SK-N-SH (cell line): Measurements from ENCODE around the gene MEGF6. TPM values are rescaled to one million over a fixed set of nuclear protein-coding genes. Genes with fewer than 3 reads are reported as not detected.

Source experiments
- CTCF ChIA-PET: fragments of 300-600, 350-600 bp; formaldehyde crosslinking; extraction: SDS; loops from one replicate; lab custom pipeline; 2021; lab: Yijun Ruan, JAX
- POLR2A ChIA-PET: fragments of 350-600 bp; sonication (Branson Sonifier 250); formaldehyde crosslinking; extraction: SDS; loops from one replicate; lab custom pipeline; 2020; ENCODE audit warnings: antibody characterized with exemption, inconsistent platforms; lab: Yijun Ruan, JAX
- DNase-seq: peaks from one replicate; pipeline ENCODE4 v3.0.0; 2012
- H2AFZ ChIP-seq: fragments of 200-600 bp; sonication (generic); 2 replicates; pipeline ENCODE4 v1.8.1; 2016; ENCODE audit warnings: antibody characterized with exemption, mild to moderate bottlenecking, low read depth
- H3F3A ChIP-seq: fragments of 200-600 bp; sonication (generic); replicated peaks from 2 replicates; pipeline ENCODE3; 2016; ENCODE audit warnings: antibody characterized with exemption, mild to moderate bottlenecking; ENCODE audit not compliant: insufficient read depth
- H3K27ac ChIP-seq, 2 experiments: fragments of 200-500 bp in 1 of 2; fragments of 200-600 bp in 1 of 2; sonication (Bioruptor generic) in 1 of 2; sonication (generic), shearing (Covaris generic) in 1 of 2; 2 replicates each; pipeline versions ENCODE4 v1.5.1 to v1.6.1; 2014 to 2016; ENCODE audit warnings: low read depth in 2 of 2, inconsistent platforms in 1 of 2, low read length in 1 of 2, mild to moderate bottlenecking in 1 of 2, mixed read lengths in 1 of 2
- H3K27me3 ChIP-seq: fragments of 200-600 bp; sonication (generic), shearing (Covaris generic); 2 replicates; pipeline ENCODE4 v1.6.1; 2016; ENCODE audit warnings: mixed run types; ENCODE audit not compliant: insufficient read depth
- H3K36me3 ChIP-seq, 2 experiments: fragments of 200-500 bp in 1 of 2; fragments of 200-600 bp in 1 of 2; sonication (Bioruptor generic) in 1 of 2; sonication (generic) in 1 of 2; replicated peaks in 1 of 2; 2 replicates each; pipeline versions ENCODE3 to v1.5.1; 2014 to 2016; ENCODE audit warnings: low read length in 1 of 2, mild to moderate bottlenecking in 1 of 2; ENCODE audit not compliant: insufficient read depth in 2 of 2, control insufficient read depth in 1 of 2
- H3K4me1 ChIP-seq, 2 experiments: fragments of 200-500 bp in 1 of 2; fragments of 200-600 bp in 1 of 2; sonication (Bioruptor generic) in 1 of 2; sonication (generic), shearing (Covaris generic) in 1 of 2; 2 replicates each; pipeline versions ENCODE4 v1.5.1 to v1.6.1; 2014 to 2016; ENCODE audit warnings: low read depth in 1 of 2, low read length in 1 of 2, mixed run types in 1 of 2; ENCODE audit not compliant: insufficient read depth in 2 of 2, control insufficient read depth in 1 of 2
- H3K4me2 ChIP-seq: fragments of 200-600 bp; sonication (generic), shearing (Covaris generic); 2 replicates; pipeline ENCODE4 v1.6.1; 2017; ENCODE audit warnings: mixed run types
- H3K4me3 ChIP-seq, 2 experiments: fragments of 200-500 bp in 1 of 2; fragments of 200-600 bp in 1 of 2; sonication (Bioruptor generic) in 1 of 2; sonication (generic), shearing (Covaris generic) in 1 of 2; 2 replicates each; pipeline versions ENCODE4 v1.5.1 to v1.8.1; 2014 to 2016; ENCODE audit warnings: low read depth in 2 of 2, inconsistent platforms in 1 of 2, low read length in 1 of 2, mild to moderate bottlenecking in 1 of 2, mixed read lengths in 1 of 2, moderate library complexity in 1 of 2
- H3K79me2 ChIP-seq: fragments of 200-600 bp; sonication (generic); 2 replicates; pipeline ENCODE4 v1.8.1; 2017; ENCODE audit warnings: mild to moderate bottlenecking; ENCODE audit not compliant: insufficient read depth
- H3K9ac ChIP-seq: fragments of 200-600 bp; sonication (generic); 2 replicates; pipeline ENCODE4 v1.6.1; 2017; ENCODE audit warnings: mixed run types
- H3K9me2 ChIP-seq: fragments of 200-600 bp; sonication (generic); 2 replicates; pipeline ENCODE4 v1.6.1; 2017; ENCODE audit warnings: mixed run types
- H3K9me3 ChIP-seq: fragments of 200-600 bp; sonication (generic); 2 replicates; pipeline ENCODE4 v1.6.1; 2017; ENCODE audit warnings: mixed run types, mild to moderate bottlenecking, moderate library complexity
- H4K20me1 ChIP-seq: fragments of 200-600 bp; sonication (generic); 2 replicates; pipeline ENCODE4 v1.6.1; 2017; ENCODE audit warnings: mild to moderate bottlenecking, mixed run types; ENCODE audit not compliant: insufficient read depth
- CTCF ChIP-seq: fragments of 200-600 bp; sonication (generic); IDR thresholded peaks from 2 replicates; pipeline ENCODE4 v1.6.1; 2017; ENCODE audit warnings: antibody characterized with exemption, mild to moderate bottlenecking, moderate library complexity
- ELF1 ChIP-seq: IDR thresholded peaks from 2 replicates; pipeline ENCODE4 v1.4.0; 2012
- EP300 ChIP-seq, 2 experiments: IDR thresholded peaks; 2 replicates each; pipeline versions ENCODE4 v1.4.0 to v1.6.1; 2012; ENCODE audit warnings: borderline replicate concordance in 1 of 2, low read depth in 1 of 2, low read length in 1 of 2
- FOXM1 ChIP-seq: IDR thresholded peaks from 2 replicates; pipeline ENCODE4 v1.4.0; 2012; ENCODE audit warnings: low read depth, mild to moderate bottlenecking
- GABPA ChIP-seq: IDR thresholded peaks from 2 replicates; pipeline ENCODE4 v1.4.0; 2012; ENCODE audit warnings: low read depth, mild to moderate bottlenecking
- GATA2 ChIP-seq: sonication (generic); formaldehyde crosslinking; IDR thresholded peaks from 2 replicates; pipeline ENCODE4 v1.5.0; 2020; ENCODE audit warnings: mild to moderate bottlenecking, missing genetic modification reagents
- NFIC ChIP-seq: IDR thresholded peaks from 2 replicates; pipeline ENCODE4 v1.4.0; 2012; ENCODE audit warnings: borderline replicate concordance
- PBX3 ChIP-seq: IDR thresholded peaks from 2 replicates; pipeline ENCODE4; 2012
- RFX5 ChIP-seq: IDR thresholded peaks from 2 replicates; pipeline ENCODE4 v1.6.1; 2012; ENCODE audit warnings: mild to moderate bottlenecking, improper control_type of control experiment, low read length
- RXRA ChIP-seq: IDR thresholded peaks from 2 replicates; pipeline ENCODE4 v1.4.0; 2012; ENCODE audit warnings: low read depth, mild to moderate bottlenecking, borderline replicate concordance
- SIN3A ChIP-seq: IDR thresholded peaks from 2 replicates; pipeline ENCODE4 v1.6.1; 2012; ENCODE audit warnings: low read depth, mild to moderate bottlenecking, low read length, moderate library complexity, borderline replicate concordance
- SMC3 ChIP-seq: IDR thresholded peaks from 2 replicates; pipeline ENCODE4 v1.6.1; 2012; ENCODE audit warnings: low read depth, low read length, improper control_type of control experiment
- TAF1 ChIP-seq: IDR thresholded peaks from 2 replicates; pipeline ENCODE4 v1.6.1; 2012; ENCODE audit warnings: low read depth, mild to moderate bottlenecking, low read length, moderate library complexity, borderline replicate concordance
- TEAD4 ChIP-seq: IDR thresholded peaks from 2 replicates; pipeline ENCODE4 v1.4.0; 2012; ENCODE audit warnings: mild to moderate bottlenecking, borderline replicate concordance; ENCODE audit not compliant: insufficient read depth
- USF1 ChIP-seq: IDR thresholded peaks from 2 replicates; pipeline ENCODE4 v1.4.0; 2012; ENCODE audit warnings: low read depth, borderline replicate concordance
- ZBTB33 ChIP-seq: IDR thresholded peaks from 2 replicates; pipeline ENCODE4 v1.4.0; 2012; ENCODE audit warnings: low read depth, borderline replicate concordance
- WGBS: methylation state at CpG from one replicate; pipeline ENCODE4 v1.1.6; 2017; ENCODE audit warnings: low lambda C conversion rate; 5-methylcytosine and 5-hydroxymethylcytosine counted together
- polyA plus RNA-seq, 3 experiments: library from polyadenylated mRNA; depleted of rRNA; stranded (reverse); fragments of >200 nt; gene quantifications; 2 replicates each; pipeline ENCODE4 v1.2.3, GENCODE V29; 2012

Gene MEGF6
- polyA plus RNA-seq, 1 of the 3 experiments (the other 2 are of a cell fraction) = 7.6 TPM

DNA sequence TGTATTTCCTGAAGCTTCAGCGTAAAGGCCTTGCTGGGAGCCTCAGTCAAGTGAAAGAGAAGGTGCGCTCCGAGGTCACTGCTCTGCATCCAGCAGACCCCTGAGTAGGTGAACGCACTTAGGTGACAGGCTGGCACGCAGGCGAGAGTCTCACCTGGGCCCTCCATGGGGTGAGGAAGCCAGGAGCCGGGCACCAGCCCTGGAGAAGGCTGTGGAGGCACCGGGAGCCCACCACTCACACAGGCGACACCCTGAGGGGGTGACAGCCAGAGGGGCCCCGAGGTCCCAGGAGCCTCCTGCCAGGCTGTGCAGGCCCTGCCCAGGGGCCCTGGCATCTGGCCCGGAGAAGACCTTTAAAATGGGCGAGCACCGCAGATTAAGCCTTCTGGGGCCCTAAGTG, 89.2 kb downstream of the MEGF6 start:
- Histone ChIP-seq H3K36me3 (no peaks in the 10 kb centered on the region), H3K4me3 (no peak overlapping the region), H3F3A (no peaks in the 10 kb centered on the region), H2AFZ (no peak overlapping the region), H3K27me3 (no peaks in the 10 kb centered on the region), H3K4me1 (peaks cover 0 to 66% of the 10 kb centered on the region in 2 experiments; a peak in 1 of 4 replicates), H3K27ac (no peak overlapping the region), H4K20me1 (no peaks in the 10 kb centered on the region), H3K9me2 (no peaks in the 10 kb centered on the region), H3K79me2 (no peaks in the 10 kb centered on the region), H3K9ac (no peak overlapping the region), H3K4me2 (no peak overlapping the region), H3K9me3 (no peaks in the 10 kb centered on the region)
- TF ChIP-seq TAF1 (no peak), TEAD4 (no peak), GATA2 (CRISPR knock-in tag) (no peak), PBX3 (no peak), SIN3A (no peak), FOXM1 (no peak), RFX5 (no peak), CTCF (no peak), ELF1 (no peak), ZBTB33 (no peak), NFIC (no peak), SMC3 (no peak), USF1 (no peak), GABPA (no peak), RXRA (no peak), EP300 (IDR thresholded peaks at IDR 0.05; ENCODE audit: borderline replicate concordance in 1 of 2, low read depth in 1 of 2, low read length in 1 of 2) (no peak)
- POLR2A ChIA-PET = no interaction called here
- 94% methylated on average over 3 of the region's 13 CpGs for WGBS
- CTCF ChIA-PET = interaction anchor here (0.6 to 1.2 kb wide), 3 partner anchors 43 to 97 kb away, joined by 3 read pairs; no protein-coding TSS in a partner anchor
- no peak for DNase-seq
